ENCODE results near the gene ADGRG3.
A peak's percentile ranks its signal among the peaks of the same experiment; 100 is the strongest.

The ADGRG3 gene

GRCh38 chr16:57681950-57682728 is 14.0 kb downstream of the ADGRG3 start:
- no peak for DNase-seq (ENCODE audit: low spot score)

GRCh38 chr16:57682809-57683635 is 14.9 kb downstream of the ADGRG3 start:
- no peak for DNase-seq (ENCODE audit: low spot score)

- no peak for DNase-seq (ENCODE audit: low spot score)
Measured at GRCh38 chr16:57683636-57684545, 15.8 kb downstream of the ADGRG3 start.

GRCh38 chr16:57684626-57685358 is 16.7 kb downstream of the ADGRG3 start:
- no peak for DNase-seq (ENCODE audit: low spot score)

GRCh38 chr16:57685633-57686032 is 17.5 kb downstream of the ADGRG3 start:
- no peak for DNase-seq (ENCODE audit: low spot score)

GRCh38 chr16:57686577-57686976 is 18.5 kb downstream of the ADGRG3 start:
- no peak for DNase-seq (ENCODE audit: low spot score)

- no peak for DNase-seq (ENCODE audit: low spot score)
Measured at GRCh38 chr16:57687363-57687929, 19.3 kb downstream of the ADGRG3 start.

- no peak for DNase-seq (ENCODE audit: low spot score)
Measured at GRCh38 chr16:57688487-57688986, 20.4 kb downstream of the ADGRG3 start.

- no peak for DNase-seq (ENCODE audit: low spot score)
Measured at GRCh38 chr16:57688987-57689761, 21.1 kb downstream of the ADGRG3 start.

GRCh38 chr16:57689762-57690558 is 21.9 kb downstream of the ADGRG3 start:
- no peak for DNase-seq (ENCODE audit: low spot score)

- no peak for DNase-seq (ENCODE audit: low spot score)
Measured at GRCh38 chr16:57690782-57691471, 22.8 kb downstream of the ADGRG3 start.

GRCh38 chr16:57692636-57693035 is 24.5 kb downstream of the ADGRG3 start:
- no peak for DNase-seq (ENCODE audit: low spot score)

GRCh38 chr16:57693550-57693949 is 25.4 kb downstream of the ADGRG3 start:
- no peak for DNase-seq (ENCODE audit: low spot score)

- no peak for DNase-seq (ENCODE audit: low spot score)
Measured at GRCh38 chr16:57694231-57694724, 26.2 kb downstream of the ADGRG3 start.

- peak; percentile 55 for DNase-seq (ENCODE audit: low spot score)
Measured at GRCh38 chr16:57694725-57695679, 26.9 kb downstream of the ADGRG3 start, which contains the start of gene DRC7. Gene DRC7 (plus strand): TSS chr16:57694806. CDS start chr16:57697950, 3,144 bp downstream.

GRCh38 chr16:57695680-57696069 is 27.6 kb downstream of the ADGRG3 start:
- no peak for DNase-seq (ENCODE audit: low spot score)

- DNase-seq (ENCODE audit: low spot score) = no peak
Measured at GRCh38 chr16:57696240-57696639, 28.1 kb downstream of the ADGRG3 start.

All from pons (tissue), 1 donor.